Stimulated activated naive CD4-positive, alpha-beta T cell treated with Interleukin-2 at 50 U/mL for 16 hours (primary cell): Measurements from ENCODE around the gene TRIM9.

Experiments used
- DNase-seq: peaks from one replicate; lab custom pipeline; 2025; lab: John Stamatoyannopoulos, UW

Gene TRIM9

DNA sequence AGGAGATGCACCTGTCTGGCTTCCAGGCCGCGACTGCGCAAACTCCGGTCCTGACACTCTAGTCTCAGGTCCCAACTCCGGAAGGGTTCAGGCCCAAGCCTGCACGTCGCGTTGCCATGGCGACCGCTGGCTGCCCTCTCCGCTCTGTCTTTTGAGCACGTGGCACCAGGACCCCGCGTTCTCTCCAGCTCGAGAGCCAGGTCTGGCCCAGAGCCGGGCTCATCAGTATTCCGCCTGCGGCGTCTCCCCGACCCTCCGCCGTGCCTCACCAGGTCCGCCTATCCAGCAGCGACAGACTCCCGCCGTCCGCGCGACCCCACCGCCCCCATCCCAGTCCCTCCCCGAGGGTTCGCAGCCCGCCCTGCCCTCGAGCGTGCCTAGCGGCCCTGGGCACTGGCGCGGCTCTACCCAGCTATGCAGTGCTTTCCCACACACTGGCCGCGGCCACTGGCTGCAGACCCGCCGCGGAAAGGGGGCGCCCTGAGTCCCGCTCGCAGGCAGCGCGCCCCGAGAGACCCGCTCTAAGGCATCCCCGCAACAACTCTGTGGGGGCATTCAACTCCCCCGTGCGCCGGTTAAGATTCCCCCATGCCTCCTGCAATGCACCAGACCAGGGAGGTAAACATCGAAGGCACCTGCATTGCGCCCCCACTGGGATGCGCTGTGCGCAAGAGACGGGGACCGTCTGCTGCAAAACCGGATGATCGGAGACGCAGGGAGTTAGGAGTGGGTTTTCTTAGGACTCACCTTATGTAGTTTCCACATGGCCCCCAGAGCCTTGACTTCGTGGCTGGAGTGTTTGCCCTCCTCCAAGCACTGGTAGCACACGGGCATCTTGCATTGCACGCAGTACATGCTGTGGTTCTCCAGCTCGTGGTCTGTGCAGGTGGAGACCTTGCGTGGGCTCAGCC, 1.3 kb downstream of the TRIM9 start:
- DNase-seq = peak; percentile 8

DNA sequence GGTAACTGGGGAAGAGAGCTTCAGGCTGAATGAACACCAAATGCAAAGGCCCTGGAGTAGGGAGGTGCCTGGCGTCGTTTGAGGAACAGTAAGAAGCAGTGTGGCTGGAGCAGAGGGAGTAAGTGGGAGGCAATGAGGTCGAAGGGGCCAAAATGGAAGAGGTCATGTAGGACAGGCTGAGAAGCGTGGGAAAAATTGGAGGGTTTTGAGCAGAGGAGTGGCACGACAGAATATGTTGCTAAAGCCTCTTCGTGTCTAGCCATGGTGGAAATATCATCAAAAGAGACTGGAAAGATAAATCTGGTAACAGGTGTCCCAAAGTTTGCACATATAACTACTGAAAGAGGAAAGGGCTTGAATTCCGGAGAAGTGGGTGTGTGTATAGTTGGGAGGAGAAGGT, 1.9 kb downstream of the TRIM9 start:
- DNase-seq = no peak

DNA sequence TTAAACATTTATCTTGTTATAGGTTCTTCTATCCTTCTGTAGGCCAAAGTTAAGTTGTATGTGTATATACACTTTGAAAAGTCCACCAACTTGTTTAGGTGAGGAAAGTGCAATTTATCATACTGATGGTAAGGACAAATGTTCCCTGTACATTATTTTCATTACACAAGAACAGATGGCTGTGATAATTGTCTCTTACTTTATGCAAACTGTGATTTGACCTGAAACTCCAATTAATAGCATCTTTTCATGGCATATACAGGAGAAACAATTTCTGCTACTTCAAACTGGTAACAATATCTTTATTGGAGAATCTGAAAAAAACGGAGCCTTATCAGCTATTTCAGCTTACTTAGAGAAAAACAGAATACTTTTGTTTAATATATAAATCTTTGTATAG, 5.6 kb downstream of the TRIM9 start:
- DNase-seq = no peak

DNA sequence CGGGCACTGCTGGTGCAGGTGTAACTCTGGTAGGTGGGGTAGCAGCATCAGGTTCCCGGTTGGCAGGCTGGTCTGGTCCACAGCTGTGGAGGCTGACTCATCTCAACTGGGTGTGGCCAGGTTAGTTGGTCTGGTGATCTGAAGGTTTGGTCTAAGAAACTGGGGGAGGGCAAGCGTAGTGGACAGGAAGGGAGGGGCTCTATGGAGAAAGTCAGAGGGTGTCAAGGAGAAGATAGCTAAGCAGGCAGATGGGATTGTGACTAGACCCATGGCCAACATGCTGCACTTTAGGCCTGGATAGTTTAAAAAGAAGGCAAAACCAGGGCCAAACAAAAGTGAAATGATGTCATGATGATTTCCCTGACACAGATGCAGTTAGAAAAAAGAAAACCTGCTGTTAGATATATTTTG, 7.9 kb downstream of the TRIM9 start:
- no peak for DNase-seq

DNA sequence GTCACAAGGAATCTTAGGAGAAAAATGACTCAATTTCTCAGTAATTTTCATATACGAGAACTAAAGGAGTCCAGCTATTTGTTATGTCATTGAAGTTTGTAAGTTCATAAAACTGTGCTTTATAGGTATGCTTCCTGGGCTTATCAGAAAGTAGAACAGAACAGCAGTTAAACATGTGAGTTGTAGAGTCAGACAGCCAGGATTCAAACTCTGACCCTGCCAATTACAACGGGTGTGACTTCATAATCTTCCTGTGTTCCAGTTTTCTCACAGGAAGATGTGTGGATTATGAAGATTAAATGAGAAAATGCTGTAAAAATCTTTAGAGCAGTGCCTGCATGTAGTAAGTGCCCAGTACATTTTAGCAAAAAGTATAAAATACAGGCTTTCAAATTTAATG, 8.9 kb downstream of the TRIM9 start:
- DNase-seq = no peak

DNA sequence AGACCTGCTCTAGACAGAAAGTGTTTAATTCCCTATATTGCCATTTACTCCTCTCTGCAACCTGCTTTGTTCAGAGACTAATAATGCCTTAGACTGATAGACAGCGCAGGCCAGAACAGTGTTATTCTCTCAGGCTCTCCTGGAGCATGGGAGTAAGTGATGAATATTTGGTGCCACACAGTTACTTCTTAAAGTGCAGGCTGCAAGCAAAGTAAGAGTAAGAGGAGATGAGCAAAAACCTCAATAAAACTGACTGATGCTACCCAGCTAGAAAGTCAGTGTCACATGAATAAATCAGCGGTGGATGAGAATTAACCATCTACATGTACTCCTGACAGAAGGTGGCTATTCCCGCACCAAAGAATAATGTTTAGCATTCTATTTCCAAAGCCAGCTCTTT, 9.9 kb downstream of the TRIM9 start:
- no peak for DNase-seq

DNA sequence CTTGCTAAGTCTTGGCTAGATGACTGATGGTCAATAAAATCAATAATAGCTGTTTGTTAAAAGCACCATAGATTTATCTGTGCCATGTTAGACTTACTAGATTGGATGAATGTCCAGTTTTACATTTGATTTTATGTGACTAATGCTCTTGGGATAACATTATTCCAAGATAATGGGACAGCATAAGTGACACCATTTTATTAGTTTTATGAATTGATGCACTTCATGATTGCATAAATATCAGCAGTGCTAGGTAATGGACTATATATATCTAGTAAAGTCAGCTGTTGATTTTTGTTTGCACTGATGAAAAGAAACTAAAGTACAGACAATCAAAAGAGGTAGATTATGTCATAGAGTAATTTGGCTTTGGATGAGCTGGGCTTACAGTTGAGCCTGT, 10.4 kb downstream of the TRIM9 start:
- DNase-seq = no peak

DNA sequence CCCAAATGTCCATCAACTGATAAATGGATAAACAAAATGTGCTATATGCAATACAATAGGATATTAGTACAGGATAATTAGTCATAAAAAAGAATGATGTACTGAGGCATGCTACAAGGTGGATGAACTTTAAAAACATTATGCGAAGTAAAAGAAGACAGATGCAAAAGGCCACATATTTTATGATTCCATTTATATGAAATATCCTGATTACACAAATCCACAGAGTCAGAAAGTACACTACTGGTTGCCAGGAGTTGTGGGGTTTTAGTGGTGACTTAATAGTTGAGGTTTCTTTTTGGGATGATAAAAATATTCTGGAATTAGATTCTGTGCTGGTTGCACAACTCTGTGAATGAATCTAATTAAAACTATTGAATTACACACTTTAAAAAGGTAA, 12.6 kb downstream of the TRIM9 start:
- no peak for DNase-seq

DNA sequence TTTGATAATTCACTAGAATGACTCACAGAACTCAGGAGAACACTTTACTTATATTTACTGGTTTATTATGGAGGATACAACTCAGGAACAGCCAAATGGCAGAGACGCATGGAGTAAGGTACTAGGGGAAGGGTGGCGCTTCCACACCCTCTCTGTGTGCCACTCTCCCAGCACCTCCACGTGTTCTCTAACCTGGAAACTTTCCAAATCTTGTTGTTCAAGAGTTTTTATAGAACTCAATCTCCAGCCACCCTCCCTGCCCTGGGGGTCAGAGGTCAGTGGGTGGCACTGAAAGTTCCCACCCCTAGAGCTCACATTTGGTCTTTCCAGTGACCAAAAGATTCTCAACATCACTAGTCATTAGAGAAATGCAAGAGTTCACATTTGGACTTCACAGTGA, 13.2 kb downstream of the TRIM9 start:
- DNase-seq = no peak

DNA sequence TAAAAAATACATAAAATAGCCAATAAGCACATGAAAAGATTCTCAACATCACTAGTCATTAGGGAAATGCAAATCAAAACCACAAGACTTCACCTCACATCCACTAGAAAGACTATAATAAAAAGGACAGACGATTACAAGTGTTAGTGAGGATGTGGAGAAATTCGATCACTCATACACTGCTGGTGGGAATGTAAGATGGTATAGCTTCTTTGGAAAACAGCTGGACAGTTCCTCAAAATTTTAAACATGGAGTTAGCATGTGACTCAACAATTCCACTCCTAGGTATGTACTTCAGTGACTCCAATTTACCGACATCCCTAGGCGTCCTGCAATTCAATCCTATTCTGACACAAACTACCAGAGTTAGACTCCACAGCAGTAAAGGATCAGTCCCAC, 13.7 kb downstream of the TRIM9 start:
- no peak for DNase-seq

DNA sequence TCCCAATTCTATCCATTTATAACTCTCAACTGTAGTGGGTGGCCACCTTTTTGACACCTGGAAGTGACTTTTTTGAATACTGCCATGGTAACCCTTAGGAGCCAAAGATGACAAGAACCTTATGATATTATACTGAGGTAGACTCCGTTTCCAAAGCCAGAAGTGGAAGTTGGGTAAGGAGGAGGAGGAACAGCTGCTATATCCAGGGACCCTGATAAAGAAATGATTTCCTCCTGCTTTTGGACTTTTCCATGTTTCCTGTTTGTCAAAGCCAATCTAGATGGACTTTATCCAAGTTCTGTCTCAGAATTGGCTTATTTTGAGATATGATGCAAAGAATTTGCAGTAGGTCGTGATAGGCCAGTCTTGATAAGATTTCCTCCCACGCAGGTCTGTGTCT, 14.3 kb downstream of the TRIM9 start:
- DNase-seq = no peak

DNA sequence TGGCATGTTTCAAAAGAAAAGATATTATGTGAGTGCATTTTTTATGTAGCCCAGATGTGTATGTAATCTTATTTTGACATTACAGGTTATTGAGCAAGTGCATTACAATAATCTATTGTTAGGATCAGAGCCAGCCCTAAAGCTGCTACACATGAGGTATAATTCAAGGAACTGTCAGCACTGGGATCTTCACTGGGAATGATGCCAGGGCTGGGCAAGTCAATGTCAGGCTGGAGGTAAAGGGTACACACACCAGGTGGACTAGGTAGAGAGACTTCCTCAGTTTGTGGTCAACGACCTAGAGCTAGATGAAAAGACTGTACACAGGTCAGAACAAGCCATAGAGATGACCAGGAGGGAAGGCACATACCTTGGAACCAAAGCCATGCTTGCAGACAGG, 15.4 kb downstream of the TRIM9 start:
- no peak for DNase-seq

DNA sequence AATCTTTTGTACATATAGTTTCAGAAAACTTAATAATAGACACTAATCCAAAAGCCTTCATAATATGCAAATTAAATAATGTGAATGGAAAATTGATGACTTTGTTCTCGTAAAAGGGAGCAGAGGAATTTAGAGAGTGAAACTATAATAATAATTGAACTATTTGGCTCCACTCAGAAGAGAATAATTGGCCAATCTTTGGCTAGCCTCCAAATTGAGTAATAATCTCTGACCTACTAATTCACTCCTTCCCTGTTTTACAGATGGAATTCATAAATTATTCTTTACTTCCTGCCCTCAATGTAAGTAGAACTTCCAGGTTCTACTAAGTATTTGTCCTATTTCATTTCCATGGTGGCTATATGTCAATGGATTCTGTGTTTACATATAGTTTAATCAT, 15.8 kb downstream of the TRIM9 start:
- DNase-seq = no peak

DNA sequence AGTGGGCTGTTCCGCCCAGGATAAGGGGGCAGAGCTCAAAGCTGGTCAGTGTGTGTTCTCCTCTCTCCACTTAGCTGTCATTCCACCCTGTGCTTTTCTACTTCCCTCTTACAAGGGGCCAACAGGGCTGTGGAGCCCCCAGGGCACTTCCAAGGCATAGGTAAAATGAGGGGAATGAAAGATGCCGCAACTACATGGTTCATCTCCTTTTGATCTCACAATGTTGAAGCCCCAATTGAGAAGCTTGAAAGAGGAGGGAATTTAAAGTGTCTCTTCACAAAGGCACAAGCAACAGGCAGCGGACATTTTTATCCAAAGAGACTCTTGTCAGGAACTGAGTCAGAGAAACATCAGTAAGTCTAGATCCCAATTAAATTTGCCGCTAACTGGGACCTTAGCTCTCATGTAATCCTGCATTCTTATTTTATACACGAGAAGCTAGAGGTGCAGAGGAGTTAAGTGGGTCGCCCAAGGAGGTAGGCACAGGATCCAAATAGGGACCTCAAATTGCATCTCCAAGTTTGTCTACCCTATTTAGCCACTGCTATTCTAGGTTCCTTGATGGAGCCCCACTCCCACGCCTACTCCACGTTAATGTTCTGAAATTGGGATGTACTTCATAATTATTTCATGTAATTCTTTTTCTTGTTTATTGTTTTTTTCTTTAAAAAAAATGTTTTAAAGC, 20.1 kb downstream of the TRIM9 start:
- no peak for DNase-seq

DNA sequence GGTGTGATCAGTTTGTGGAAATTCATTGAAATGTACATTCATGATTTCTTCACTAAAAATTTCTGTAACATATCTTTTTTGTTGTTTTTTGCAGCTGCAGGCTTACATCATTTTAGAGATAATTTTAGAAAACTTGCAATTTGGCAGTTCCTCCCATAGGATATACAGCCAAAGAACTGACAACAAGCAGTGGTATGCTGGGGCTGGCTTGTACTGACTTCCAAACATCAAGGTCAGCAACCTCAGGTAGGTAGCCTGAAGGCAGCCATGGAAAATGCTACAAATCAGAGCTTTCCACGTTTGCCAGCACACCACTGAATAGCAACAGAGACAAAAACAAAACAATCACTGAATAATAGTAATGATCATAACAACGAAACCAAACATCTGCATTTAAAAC, 21.2 kb downstream of the TRIM9 start:
- no peak for DNase-seq

DNA sequence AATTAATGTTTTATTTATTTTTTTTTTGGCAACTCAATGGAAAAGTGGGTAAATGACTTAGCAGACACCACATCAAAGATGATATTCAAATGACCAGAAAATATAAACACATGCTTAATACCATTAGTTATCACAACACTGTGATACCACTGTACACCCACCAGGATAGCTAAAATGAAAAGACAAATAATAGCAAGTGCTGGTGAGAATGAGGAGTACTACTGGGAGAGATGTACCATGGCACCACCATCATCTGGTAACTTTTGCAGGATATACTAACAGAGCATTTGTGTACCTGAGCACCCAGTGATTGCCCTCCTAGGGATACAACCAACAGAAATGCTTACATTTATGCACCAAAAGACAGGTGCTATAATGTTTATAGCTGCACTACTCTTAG, 21.9 kb downstream of the TRIM9 start:
- DNase-seq = no peak

DNA sequence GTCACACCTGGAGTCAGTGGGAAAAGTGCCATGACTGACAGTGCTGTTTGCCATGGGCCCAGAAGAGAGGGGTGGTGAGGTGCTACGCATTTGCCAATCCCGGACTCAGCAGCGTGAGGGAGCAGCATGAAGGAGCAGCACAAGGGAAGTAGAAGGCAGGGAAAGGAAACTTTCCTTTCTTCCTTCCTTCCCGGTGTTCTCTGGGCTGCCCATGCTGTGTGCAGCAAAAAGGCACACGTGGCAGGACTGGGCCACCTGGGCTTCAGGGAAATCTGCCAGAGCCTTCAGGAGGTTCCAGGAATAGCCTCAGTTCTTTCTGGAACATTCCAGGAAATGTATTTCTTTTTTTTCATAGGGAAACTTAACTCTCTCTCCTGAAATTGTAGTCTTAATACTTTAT, 23.0 kb downstream of the TRIM9 start:
- no peak for DNase-seq

DNA sequence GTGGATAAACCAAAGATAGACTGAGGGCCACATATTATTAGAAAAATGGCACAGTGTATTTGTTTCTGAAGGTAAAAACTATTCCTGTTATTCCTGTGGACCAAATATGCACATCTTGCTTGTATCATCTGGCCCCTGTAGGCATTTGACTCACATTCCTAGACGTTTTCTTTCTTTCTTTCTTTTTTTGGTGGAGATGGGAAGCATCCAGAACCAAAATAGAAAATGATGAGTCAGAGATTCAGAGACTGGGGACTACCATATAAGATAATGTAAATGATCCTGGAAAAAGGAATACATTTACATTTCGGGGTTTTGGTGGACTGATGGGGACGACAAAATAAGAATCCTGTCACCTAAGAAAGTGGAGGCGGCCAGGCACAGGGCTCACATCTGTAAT, 24.2 kb downstream of the TRIM9 start:
- no peak for DNase-seq

DNA sequence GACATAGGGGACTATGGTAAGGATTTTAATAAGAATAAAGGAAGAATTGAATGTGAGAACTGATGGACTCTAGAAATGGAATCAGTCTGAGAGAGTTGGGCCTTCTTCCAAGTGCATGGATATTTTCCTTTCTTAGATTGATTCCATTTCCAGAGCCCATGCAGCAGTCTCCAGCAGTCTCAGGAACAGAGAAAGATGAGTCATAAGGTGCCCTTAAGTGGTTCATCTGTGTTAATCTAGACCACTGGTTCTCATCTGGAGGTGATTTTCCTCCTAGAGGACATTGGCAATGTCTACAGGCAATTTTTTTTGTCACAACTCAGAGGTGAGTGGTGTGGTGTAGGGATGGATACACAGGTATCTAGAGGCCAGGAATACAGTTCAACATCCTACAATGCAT, 25.9 kb downstream of the TRIM9 start:
- DNase-seq = no peak

DNA sequence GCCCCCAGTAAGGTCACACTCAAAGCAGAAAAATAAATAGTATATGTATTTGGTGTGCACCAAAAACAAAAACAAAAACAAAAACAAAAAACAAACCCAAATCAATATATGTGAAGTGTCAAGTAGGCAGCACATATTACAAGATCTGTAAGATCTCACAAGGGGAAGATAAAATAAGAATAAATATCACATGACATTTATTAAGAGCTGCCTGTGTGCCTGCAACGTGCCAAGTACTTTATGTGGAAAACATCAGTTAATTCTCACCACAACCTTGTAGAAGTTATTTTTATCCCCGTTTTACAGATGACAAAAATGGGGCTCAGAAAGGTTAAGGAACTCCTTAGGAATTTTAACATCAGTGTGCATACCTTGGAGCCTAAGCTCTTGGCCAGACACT, 26.6 kb downstream of the TRIM9 start:
- no peak for DNase-seq

DNA sequence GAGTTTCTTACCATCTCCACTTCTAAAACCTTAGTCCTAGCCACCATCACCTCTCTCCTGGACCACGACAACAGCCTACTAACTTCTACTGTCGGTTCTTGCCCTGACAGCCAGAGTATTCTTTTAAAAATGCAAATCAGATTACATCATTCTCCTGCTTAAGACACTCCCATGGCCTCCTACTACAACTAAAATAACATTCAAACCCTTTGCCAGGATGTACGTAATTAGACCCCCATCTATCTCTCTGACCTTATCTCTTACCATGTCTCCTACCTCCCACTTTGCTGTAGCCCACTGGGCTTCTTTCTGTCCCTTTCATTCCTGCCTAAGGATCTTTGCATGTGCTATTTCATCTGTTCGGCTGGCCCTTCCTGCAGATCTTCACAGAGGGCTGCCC, 27.6 kb downstream of the TRIM9 start:
- DNase-seq = no peak

DNA sequence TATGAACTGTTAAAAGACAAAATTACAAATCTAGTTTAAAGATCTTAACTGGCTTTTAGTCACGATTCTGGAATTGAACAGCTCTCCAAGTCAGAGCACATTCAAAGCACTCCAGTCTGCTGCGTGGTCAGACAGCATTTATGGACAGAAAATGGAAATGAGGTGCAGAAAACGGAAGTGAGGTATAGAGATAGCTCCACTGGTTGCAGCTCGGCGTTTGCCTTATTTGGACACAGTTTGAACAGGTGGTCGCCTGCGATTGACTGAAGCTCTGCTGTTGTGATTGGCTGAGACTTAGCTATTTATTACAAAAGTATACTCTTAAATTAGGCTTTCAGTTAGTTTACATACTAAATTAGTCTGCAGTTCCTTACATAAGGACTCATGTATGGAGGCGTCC, 28.3 kb downstream of the TRIM9 start:
- DNase-seq = no peak

DNA sequence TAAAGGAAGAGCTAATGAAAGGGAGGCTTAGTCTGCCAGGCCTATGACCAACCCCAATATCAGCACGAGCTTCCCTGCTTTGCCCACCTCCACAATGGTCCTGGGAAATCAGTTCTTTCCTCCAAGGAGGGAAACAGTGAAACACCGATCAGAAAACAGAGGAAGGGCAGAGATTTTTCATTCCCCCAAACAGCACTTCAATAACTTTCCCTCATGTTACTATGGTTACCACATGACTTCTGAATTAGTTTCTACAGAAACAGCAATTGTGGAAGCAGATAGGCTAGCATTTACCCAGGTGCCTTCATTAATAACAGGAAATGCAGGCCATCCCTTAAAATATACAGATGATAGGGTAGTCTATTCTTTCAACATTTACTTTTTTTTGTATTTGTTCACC, 35.9 kb downstream of the TRIM9 start:
- DNase-seq = no peak

DNA sequence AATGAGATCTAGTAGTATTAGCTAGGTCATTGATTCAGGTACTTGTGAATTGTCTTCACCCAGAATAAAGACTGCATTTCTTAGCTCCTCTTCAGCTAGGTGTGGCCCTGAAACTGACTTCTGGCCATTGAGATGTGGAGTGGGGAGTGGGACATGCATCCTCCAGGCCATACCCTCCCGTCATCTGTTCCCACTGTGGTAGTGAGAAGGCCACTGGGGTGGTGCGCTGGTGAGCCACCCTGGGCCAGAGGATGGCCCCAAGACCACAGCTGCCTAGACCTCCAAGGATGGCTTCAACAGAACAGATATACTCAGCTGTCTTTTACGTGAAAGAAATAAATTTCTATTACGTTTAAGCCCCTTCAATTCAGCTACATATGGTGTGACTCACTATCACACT, 36.5 kb downstream of the TRIM9 start:
- DNase-seq = no peak
